Fibroblast of lung (primary cell): ENCODE results near the gene OTOP1. TPM values are rescaled to one million over a fixed set of nuclear protein-coding genes. Genes with fewer than 3 reads are reported as not detected.
A peak's percentile ranks its signal among the peaks of the same experiment; 100 is the strongest.

Experiments used
- DNase-seq, 2 donors: peaks; one replicate each; pipeline versions ENCODE4 v3.0.0 to v3.0.0-alpha.2; 2010; ENCODE audit warnings: low read depth in 2 of 2
- H2AFZ ChIP-seq: 2 replicates; pipeline ENCODE4 v1.5.1; 2012; ENCODE audit warnings: low read length, control low read depth, inconsistent platforms
- H3K27ac ChIP-seq: 2 replicates; pipeline ENCODE4 v1.5.1; 2011; ENCODE audit warnings: low read length, control low read depth; ENCODE audit not compliant: insufficient read depth
- H3K27me3 ChIP-seq: 2 replicates; pipeline ENCODE4 v1.5.1; 2011; ENCODE audit warnings: mild to moderate bottlenecking, low read length; ENCODE audit not compliant: control insufficient read depth, insufficient read depth
- H3K36me3 ChIP-seq: 2 replicates; pipeline ENCODE4 v1.5.1; 2011; ENCODE audit warnings: low read length; ENCODE audit not compliant: control insufficient read depth, insufficient read depth
- H3K4me1 ChIP-seq: 2 replicates; pipeline ENCODE4 v1.5.1; 2011; ENCODE audit warnings: low read length; ENCODE audit not compliant: control insufficient read depth, insufficient read depth; ENCODE audit errors: extremely low read depth
- H3K4me2 ChIP-seq: 2 replicates; pipeline ENCODE4 v1.5.1; 2011; ENCODE audit warnings: low read length, control low read depth; ENCODE audit not compliant: insufficient read depth; ENCODE audit errors: extremely low read depth
- H3K4me3 ChIP-seq, 4 experiments: fragments of 200-600 bp in 1 of 4; sonication (generic) in 1 of 4; replicated peaks in 1 of 4; 2 replicates each; pipeline ENCODE4 v1.5.1; 2011 to 2016; ENCODE audit warnings: low read length in 4 of 4, low read depth in 3 of 4, mild to moderate bottlenecking in 3 of 4, control low read depth in 2 of 4, inconsistent platforms in 1 of 4, mixed read lengths in 1 of 4; ENCODE audit not compliant: insufficient read depth in 1 of 4; ENCODE audit errors: control extremely low read depth in 1 of 4
- H3K79me2 ChIP-seq: 2 replicates; pipeline ENCODE4 v1.5.1; 2012; ENCODE audit warnings: mild to moderate bottlenecking, low read length, inconsistent platforms; ENCODE audit not compliant: control insufficient read depth, insufficient read depth
- H3K9ac ChIP-seq: 2 replicates; pipeline ENCODE4 v1.5.1; 2011; ENCODE audit warnings: mild to moderate bottlenecking, low read length, control low read depth; ENCODE audit not compliant: insufficient read depth
- H3K9me3 ChIP-seq: 2 replicates; pipeline ENCODE4 v1.5.1; 2012; ENCODE audit warnings: low read depth, low read length; ENCODE audit not compliant: control insufficient read depth, insufficient read depth
- H4K20me1 ChIP-seq: 2 replicates; pipeline ENCODE4 v1.5.1; 2011; ENCODE audit warnings: low read length; ENCODE audit not compliant: control insufficient read depth, insufficient read depth; ENCODE audit errors: extremely low read depth
- EZH2 ChIP-seq: IDR thresholded peaks from 2 replicates; pipeline ENCODE4 v1.5.1; 2012; ENCODE audit warnings: low read length, control low read depth, mild to moderate bottlenecking; ENCODE audit errors: missing control alignments
- polyA plus RNA-seq, 2 donors: library from polyadenylated mRNA; depleted of rRNA in 1 of 2; stranded (reverse) in 1 of 2; unstranded in 1 of 2; fragments of >200 nt; gene quantifications; 2 replicates each; pipeline ENCODE4 v1.2.1, GENCODE V29; 2011 to 2012; ENCODE audit warnings: missing spikeins in 1 of 2
- total RNA-seq: library from RNA; depleted of rRNA; stranded (reverse); fragments of >200 nt; gene quantifications from 2 replicates; pipeline ENCODE4 v1.2.1, GENCODE V29; 2014
- TF ChIP-seq, protein P1 (sequence below), 2 donors: IDR thresholded peaks in 1 of 2; conservative IDR thresholded peaks in 1 of 2; 1 replicate in 1 of 2; 2 replicates in 1 of 2; pipeline ENCODE4 v1.5.1; 2011 to 2012; ENCODE audit warnings: low read length in 2 of 2, control low read depth in 1 of 2, inconsistent platforms in 1 of 2, low read depth in 1 of 2, mild to moderate bottlenecking in 1 of 2

OTOP1 gene
- total and polyA plus RNA-seq, 2 donors (not counting 1 experiment from before 2014, with no cell fraction given): not detected

DNA sequence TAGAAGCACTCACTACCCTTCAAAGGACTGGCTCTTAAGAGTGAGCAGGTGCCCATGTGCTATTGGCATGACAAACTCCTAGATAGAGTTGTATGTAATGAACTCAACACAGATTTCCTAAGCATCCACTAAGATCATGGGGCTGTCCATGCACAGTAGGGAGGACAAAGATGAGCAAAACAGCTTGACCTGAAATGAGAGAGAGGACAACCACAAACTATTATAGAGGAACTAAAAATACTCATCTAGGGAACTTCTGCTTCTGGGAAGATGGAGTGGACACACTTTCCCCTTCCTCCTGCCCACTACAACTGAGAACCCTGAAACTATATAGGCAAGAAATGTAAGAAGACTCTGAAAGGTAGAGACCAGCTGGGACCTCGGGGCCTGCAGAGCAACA lies 42.0 kb upstream of the OTOP1 start:
- H4K20me1 ChIP-seq: no peaks in the 10 kb centered on the region
- H2AFZ ChIP-seq: no peak overlapping the region
- no peaks in the 10 kb centered on the region for H3K9me3 ChIP-seq
- no peak overlapping the region for H3K9ac ChIP-seq
- H3K27ac ChIP-seq: no peak overlapping the region
- no peak for DNase-seq
- no peaks in the 10 kb centered on the region for H3K79me2 ChIP-seq
- TF ChIP-seq, protein P1, sequence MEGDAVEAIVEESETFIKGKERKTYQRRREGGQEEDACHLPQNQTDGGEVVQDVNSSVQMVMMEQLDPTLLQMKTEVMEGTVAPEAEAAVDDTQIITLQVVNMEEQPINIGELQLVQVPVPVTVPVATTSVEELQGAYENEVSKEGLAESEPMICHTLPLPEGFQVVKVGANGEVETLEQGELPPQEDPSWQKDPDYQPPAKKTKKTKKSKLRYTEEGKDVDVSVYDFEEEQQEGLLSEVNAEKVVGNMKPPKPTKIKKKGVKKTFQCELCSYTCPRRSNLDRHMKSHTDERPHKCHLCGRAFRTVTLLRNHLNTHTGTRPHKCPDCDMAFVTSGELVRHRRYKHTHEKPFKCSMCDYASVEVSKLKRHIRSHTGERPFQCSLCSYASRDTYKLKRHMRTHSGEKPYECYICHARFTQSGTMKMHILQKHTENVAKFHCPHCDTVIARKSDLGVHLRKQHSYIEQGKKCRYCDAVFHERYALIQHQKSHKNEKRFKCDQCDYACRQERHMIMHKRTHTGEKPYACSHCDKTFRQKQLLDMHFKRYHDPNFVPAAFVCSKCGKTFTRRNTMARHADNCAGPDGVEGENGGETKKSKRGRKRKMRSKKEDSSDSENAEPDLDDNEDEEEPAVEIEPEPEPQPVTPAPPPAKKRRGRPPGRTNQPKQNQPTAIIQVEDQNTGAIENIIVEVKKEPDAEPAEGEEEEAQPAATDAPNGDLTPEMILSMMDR (conservative IDR thresholded peaks at IDR 0.05 in 1 of 2, IDR thresholded peaks at IDR 0.05 in 1 of 2; ENCODE audit: low read depth in 1 of 2, low read length in 2 of 2): no peak
- no peak for TF ChIP-seq EZH2
- no peak overlapping the region for H3K4me3 ChIP-seq
- no peaks in the 10 kb centered on the region for H3K27me3 ChIP-seq
- H3K36me3 ChIP-seq: peaks cover 2% of the 10 kb centered on the region
- H3K4me2 ChIP-seq: no peak overlapping the region
- no peaks in the 10 kb centered on the region for H3K4me1 ChIP-seq

DNA sequence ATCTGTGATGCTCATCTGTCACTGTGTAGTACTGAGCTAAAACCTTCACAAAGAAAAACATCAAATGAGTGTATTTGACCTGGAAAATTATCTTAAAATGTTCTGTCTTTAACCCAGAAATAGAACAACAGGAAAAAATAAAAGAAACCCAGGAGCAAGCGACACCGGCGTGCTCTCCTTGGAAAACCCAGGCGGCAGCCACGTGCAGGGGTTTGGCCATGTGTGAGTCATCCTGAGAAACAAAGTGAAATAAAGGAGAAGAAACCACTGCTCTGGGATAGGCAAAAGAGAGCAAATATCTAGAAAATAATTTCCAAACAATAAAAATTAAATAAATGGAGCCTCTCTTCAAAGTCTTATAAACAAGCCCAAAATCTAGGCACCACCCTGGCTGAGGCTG lies 41.3 kb upstream of the OTOP1 start:
- no peak overlapping the region for H3K4me2 ChIP-seq
- no peak overlapping the region for H2AFZ ChIP-seq
- no peak for TF ChIP-seq EZH2
- TF ChIP-seq, protein P1 (conservative IDR thresholded peaks at IDR 0.05 in 1 of 2, IDR thresholded peaks at IDR 0.05 in 1 of 2; ENCODE audit: low read depth in 1 of 2, low read length in 2 of 2): no peak
- H3K9ac ChIP-seq: no peak overlapping the region
- H3K79me2 ChIP-seq: no peaks in the 10 kb centered on the region
- no peaks in the 10 kb centered on the region for H3K27me3 ChIP-seq
- no peak overlapping the region for H3K27ac ChIP-seq
- DNase-seq: peak in 1 of 2 donors; percentile 28
- H3K9me3 ChIP-seq: no peaks in the 10 kb centered on the region
- no peak overlapping the region for H3K4me3 ChIP-seq
- no peaks in the 10 kb centered on the region for H3K4me1 ChIP-seq
- peaks cover 2% of the 10 kb centered on the region for H3K36me3 ChIP-seq
- H4K20me1 ChIP-seq: no peaks in the 10 kb centered on the region

DNA sequence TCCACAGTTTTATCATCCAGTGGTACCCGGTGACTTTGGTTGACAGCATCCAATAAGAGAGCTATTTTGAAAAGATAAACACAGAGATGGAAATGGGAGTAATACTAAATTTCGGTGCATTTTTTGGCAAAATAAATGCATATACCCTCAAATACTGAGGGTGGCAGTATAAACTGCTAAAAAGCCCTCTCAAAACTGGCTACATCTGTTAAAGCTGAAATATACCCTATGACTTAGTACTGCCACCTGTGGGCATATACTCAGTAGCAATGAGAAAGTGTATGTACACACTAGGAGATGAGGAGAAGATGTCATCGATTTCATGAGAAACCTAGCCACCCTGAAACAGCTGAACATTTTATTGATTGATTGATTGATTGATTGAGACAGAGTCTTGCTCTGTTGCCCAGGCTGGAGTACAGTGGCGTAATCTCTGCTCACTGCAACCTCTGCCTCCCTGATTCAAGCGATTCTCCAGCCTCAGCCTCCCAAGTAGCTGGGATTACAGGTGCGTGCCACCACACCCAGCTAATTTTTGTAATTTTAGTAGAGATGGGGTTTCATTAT lies 33.5 kb upstream of the OTOP1 start:
- no peak overlapping the region for H3K4me2 ChIP-seq
- H3K9me3 ChIP-seq: no peaks in the 10 kb centered on the region
- no peak overlapping the region for H3K4me3 ChIP-seq
- H3K27ac ChIP-seq: no peak overlapping the region
- no peak for TF ChIP-seq EZH2
- TF ChIP-seq, protein P1 (conservative IDR thresholded peaks at IDR 0.05 in 1 of 2, IDR thresholded peaks at IDR 0.05 in 1 of 2; ENCODE audit: low read depth in 1 of 2, low read length in 2 of 2): peak; percentile 22 to 48
- H3K79me2 ChIP-seq: no peaks in the 10 kb centered on the region
- no peaks in the 10 kb centered on the region for H4K20me1 ChIP-seq
- H3K4me1 ChIP-seq: no peaks in the 10 kb centered on the region
- H3K36me3 ChIP-seq: no peaks in the 10 kb centered on the region
- no peak overlapping the region for H3K9ac ChIP-seq
- peak; percentile 51 to 72 for DNase-seq
- no peak overlapping the region for H2AFZ ChIP-seq
- H3K27me3 ChIP-seq: peaks cover 3% of the 10 kb centered on the region
